GM12801 (cell line): ENCODE data around the gene C2.

Source experiments
- TF ChIP-seq, protein P1 (sequence below): IDR thresholded peaks from one replicate; pipeline ENCODE4 v1.5.1; 2011; ENCODE audit warnings: control low read depth; ENCODE audit not compliant: insufficient read length; ENCODE audit errors: extremely low read depth

C2 gene

GRCh38 chr6:31971279-31971992, 43.9 kb downstream of the C2 start:
- TF ChIP-seq, protein P1, sequence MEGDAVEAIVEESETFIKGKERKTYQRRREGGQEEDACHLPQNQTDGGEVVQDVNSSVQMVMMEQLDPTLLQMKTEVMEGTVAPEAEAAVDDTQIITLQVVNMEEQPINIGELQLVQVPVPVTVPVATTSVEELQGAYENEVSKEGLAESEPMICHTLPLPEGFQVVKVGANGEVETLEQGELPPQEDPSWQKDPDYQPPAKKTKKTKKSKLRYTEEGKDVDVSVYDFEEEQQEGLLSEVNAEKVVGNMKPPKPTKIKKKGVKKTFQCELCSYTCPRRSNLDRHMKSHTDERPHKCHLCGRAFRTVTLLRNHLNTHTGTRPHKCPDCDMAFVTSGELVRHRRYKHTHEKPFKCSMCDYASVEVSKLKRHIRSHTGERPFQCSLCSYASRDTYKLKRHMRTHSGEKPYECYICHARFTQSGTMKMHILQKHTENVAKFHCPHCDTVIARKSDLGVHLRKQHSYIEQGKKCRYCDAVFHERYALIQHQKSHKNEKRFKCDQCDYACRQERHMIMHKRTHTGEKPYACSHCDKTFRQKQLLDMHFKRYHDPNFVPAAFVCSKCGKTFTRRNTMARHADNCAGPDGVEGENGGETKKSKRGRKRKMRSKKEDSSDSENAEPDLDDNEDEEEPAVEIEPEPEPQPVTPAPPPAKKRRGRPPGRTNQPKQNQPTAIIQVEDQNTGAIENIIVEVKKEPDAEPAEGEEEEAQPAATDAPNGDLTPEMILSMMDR = no peak

DNA sequence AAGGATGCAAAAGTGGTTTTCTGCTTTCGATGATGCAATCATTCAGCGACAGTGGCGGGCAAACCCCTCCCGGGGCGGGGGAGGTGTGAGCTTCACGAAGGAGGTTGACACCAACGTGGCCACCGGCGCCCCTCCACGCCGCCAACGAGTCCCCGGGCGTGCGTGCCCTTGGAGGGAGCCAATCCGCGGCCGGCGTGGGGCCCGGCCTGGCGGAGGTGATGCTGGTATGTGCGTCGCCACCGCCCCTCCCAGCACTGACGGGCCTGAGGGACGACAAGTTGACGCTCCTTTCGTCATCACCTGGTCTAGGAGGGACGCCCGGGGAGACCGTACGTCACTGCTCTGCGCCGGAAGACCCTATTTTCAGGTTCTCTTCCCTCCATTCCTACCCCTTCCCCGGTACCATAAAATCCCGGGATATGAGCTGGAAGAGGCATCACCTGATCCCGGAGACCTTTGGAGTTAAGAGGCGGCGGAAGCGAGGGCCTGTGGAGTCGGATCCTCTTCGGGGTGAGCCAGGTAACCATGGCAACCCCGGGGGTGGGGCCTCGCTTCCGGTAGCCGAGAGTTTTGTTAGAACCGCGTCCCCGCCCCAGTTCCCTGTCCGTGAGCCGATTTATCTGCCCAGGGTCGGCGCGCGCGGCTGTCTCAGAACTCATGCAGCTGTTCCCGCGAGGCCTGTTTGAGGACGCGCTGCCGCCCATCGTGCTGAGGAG, 44.6 kb downstream of the C2 start, which contains the start of gene DXO:
Gene DXO, minus strand, starts transcription at position 146 of the 716 bp plus-strand sequence. CDS start 463 bp downstream, outside the sequence.
- TF ChIP-seq, protein P1 = no peak

- TF ChIP-seq, protein P1 = no peak
Observed at GRCh38 chr6:31972709-31973350, 45.3 kb downstream of the C2 start.

- TF ChIP-seq, protein P1 = no peak
Observed at GRCh38 chr6:31977816-31978431, 50.4 kb downstream of the C2 start.

DNA sequence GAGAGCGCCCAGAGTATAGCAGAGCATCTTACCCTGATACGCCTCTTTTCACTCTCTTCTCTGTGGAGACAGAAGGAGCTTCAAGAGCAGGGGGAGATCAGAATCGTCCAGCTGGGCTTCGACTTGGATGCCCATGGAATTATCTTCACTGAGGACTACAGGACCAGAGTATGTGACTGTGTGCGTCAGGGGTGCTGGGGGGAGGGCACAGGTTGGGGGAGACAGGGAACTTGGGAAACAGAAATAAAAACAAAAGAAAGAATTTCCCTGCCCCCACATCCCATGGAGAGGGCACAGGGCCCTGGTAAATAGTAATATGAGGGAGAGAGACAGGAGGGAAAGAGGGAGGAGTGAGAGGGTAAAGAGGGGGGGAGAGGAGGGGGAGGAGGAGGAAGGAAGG, 51.3 kb downstream of the C2 start:
- TF ChIP-seq, protein P1 = no peak

GRCh38 chr6:31979238-31979898, 51.9 kb downstream of the C2 start:
- TF ChIP-seq, protein P1 = no peak
